ENCODE results near the gene EFL1.

EFL1 gene

GRCh38 chr15:82114660-82115059, 147.9 kb downstream of the EFL1 start:
- DNase-seq = no peak

GRCh38 chr15:82113106-82113715, 149.3 kb downstream of the EFL1 start:
- DNase-seq = no peak

- DNase-seq = no peak
These were observed 150.6 kb downstream of the EFL1 start for GRCh38 chr15:82111918-82112317.

GRCh38 chr15:82110144-82110543, 152.4 kb downstream of the EFL1 start:
- no peak for DNase-seq

DNA sequence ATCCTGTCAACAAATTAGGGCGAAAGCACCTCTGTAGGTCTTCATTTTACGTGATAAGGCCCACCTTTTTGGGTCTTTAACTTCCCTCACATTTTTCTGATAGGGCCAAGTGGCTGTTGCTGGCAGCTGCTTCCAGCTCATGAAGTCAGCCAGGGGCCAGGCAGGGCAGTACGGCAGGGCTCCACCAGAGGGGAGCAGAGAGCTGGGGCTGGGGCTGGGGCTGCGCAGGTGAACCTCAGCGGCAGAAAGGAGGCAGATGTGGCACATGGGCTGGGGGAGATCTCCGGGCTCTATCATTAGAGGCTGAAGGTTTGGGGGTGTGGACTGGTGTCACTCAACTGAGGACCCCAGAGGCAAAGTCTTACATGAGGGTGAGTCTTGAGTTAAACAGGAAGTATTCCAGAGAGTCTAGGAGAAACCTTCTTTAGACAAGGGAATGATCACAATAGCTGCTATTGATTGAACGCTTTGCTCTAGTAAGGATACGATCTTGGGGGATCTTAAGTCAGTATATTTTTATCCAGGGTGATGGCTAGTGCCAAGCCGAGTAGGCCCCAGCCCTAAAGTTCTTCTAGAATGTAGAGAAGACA, 153.9 kb downstream of the EFL1 start:
- DNase-seq = peak; percentile 66

DNA sequence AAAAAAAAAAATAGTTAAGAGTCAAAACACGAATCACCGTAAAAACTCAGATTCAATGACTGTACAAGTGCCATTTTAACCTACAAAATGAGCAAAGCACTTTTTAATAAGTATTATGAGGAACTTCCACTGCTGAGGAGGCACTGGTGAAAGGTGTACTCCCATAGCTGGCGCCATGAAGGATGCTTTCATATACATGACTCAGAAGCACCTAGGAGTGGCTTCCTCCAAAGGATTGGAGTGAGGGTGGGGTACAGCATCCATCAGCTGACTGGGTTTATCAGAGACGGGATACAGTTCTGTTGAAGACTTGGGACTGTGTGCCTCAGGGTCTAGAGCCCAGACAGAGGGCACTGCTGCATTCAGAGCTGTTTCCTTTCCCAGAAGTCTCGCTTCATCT, 155.9 kb downstream of the EFL1 start:
- DNase-seq = no peak

DNA sequence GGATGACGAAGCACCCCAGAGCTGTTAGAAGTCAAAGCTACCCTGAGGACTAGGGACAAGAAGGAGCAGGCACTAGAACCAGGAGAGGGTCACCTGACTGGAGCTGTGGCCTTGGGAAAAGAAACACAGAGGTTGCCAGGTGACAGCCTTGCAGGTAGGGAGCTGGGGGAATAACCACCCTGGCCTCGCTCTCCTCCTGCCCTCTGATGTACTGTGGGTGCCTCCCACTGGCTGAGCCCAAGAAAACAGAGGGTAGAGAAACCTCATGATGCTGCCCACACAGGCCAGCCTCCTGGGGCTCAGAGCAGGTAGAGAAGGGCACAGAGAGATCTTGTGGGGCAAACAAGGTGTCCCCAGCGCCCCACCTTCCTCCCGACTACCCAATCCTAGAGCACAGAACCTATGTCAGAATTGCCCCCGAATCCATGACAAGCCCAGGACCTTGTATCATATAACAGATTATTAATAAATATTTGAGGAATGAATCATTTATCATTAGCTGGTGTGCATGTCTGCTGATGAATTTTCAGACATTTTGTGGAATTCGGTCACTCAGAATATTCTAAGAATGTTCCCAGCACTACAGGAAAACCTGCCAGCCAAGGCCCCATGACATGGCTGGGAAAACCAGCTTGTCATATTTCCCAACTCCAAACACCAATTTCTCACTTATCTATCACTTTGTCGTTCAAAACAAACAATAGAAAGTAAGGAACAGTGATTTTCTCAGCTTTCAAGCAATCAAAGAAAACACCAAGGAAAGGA, 156.9 kb downstream of the EFL1 start:
- no peak for DNase-seq

DNA sequence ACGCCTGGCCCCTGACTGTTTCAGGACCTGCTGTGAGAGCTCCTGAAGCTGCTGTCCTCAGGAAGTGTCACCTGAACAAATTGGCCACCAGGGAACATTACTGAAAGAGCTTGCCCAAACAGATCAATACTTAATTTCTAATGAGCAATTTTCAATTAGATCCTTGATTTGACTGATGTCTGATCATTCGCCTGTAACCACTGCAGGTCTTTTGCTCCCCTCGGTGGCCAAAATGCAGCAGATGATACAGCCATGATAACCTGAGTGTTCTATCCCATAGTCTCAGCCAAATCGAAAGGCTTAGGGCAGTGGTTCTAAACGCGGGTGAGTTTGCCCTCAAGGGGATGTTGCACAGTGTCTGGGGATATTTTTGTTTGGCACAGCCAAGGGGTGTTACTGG, 159.1 kb downstream of the EFL1 start:
- DNase-seq = no peak

- no peak for DNase-seq
These were observed 162.2 kb downstream of the EFL1 start for GRCh38 chr15:82100111-82100929.

GRCh38 chr15:82098674-82099073, 163.9 kb downstream of the EFL1 start:
- DNase-seq = no peak

- no peak for DNase-seq
These were observed 166.7 kb downstream of the EFL1 start for GRCh38 chr15:82095803-82096202.

DNA sequence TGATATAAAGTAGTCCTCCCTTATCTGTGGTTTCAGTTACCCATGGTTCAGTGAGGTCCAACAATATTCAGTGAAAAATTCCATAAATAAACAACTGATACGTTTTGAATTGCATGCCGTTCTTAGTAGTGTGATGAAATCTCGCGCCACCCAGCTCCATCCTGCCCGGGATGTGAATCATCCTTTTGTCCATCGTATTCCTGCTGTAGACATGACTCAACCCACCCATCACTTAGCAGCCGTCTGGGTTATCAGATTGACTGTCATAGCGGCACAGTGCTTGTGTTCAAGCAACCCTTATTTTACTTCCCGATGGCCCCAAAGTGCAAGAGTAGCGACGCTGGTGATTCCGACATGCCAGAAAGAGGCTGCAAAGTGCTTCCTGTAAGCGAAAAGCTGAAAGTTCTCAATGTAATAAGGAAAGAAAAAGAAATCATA, 168.7 kb downstream of the EFL1 start:
- DNase-seq = no peak

DNA sequence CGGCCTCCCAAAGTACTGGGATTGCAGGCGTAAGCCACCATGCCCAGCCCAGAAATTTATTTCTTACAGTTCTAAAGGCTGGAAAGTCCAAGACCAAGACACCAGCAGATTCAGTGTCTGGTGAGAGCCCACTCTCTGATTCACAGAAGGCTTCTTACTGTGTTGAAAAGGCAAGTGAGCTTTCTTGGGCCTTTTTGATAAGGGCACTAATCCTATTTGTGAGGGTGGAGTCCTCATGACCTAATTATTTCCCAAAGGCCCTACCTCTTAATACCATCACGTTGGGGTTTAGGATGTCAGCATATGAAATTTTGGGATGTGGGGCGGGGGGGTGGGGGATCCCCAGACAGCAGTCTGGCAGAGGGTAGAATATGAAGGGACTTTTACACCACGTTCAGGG, 169.2 kb downstream of the EFL1 start:
- DNase-seq = no peak

- DNase-seq = no peak
These were observed 170.8 kb downstream of the EFL1 start for GRCh38 chr15:82091636-82092140.

DNA sequence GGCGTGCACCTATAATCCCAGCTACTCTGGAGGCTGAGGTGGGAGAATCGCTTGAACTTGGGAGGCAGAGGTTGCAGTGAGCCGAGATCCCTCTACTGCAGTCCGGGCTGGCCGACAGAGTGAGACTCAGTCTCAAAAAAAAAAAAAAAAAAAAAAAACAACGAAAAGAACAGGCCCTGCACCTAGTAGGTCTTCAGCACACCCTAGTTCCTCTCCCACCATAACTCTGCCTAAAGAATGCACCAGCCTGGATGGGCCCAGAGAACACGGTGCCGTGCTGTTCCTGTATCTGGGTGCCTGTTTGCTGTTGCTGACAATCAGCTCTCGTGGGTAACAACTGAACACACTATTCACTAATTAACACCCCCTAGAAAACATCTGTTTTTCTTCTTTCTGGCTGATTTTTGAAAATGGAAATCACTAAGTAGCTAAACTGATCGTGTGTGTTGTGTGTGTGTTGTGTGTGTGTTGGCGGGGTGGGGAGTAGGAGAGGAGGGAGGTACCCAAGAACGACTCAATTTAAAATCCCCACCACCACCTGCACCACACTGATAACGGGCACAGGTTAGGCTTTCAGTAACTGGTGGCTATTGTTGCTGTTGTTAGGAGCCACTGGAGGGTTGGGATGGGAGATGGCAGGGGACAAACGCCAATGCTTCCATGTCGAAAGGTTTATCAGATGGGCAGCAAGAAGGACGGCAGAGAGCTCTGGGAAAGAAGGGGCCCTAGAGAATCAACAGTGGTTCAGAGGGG, 176.1 kb downstream of the EFL1 start:
- no peak for DNase-seq

GRCh38 chr15:82081914-82082762, 180.4 kb downstream of the EFL1 start:
- no peak for DNase-seq

DNA sequence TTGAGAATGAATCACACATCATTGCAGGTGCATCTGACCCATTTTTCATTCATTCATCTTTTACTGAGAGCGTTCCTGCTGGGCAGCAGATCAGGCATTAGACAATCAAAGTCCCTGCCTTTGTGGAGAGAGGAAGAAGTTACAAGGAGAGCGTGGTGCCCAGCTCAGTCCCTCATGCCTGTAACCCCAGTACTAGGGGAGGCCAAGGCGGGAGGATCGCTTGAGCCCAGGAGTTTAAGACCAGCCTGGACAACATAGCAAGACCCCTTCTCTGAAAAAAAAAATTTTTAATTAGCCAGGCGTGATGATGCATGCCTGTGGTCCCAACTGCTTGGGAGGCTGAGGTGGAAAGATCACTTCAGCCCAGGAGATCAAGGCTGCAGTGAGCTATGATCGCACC, 181.8 kb downstream of the EFL1 start:
- DNase-seq = no peak
